GM19043 (cell line): ENCODE results near the gene CACNA1S.

Experiments
- ATAC-seq: cut with Tn5 transposase; IDR thresholded peaks from one replicate; pipeline ENCODE4 v1.9.1; 2021; ENCODE audit warnings: low read depth; ENCODE audit not compliant: unreplicated experiment

CACNA1S gene

GRCh38 chr1:200992382-200993048 is 119.7 kb downstream of the CACNA1S start:
- no peak for ATAC-seq

- ATAC-seq = no peak
Observed at GRCh38 chr1:200991097-200991614, 121.1 kb downstream of the CACNA1S start.

- ATAC-seq = no peak
Observed at GRCh38 chr1:200990114-200990513, 122.1 kb downstream of the CACNA1S start.
